Upper lobe of left lung (tissue), 4 donors: ENCODE data around the gene TCF12.

ENCODE experiments used
- CTCF ChIP-seq, 6 experiments: fragments of 450-650 bp in 4 of 6; fragments of 200-600 bp in 2 of 6; sonication (generic) in 2 of 6; IDR thresholded peaks; one replicate each; pipeline ENCODE4 v1.5.1; 2016 to 2019; ENCODE audit warnings: antibody characterized with exemption in 6 of 6
- POLR2A ChIP-seq, 4 donors: fragments of 450-650 bp; IDR thresholded peaks; one replicate each; pipeline ENCODE4 v1.5.1; 2016 to 2017; ENCODE audit warnings: antibody characterized with exemption in 4 of 4, mild to moderate bottlenecking in 2 of 4
- POLR2AphosphoS5 ChIP-seq, 2 donors: sonication (generic); formaldehyde crosslinking; IDR thresholded peaks; one replicate each; pipeline ENCODE4 v1.5.1; 2017; ENCODE audit warnings: antibody characterized with exemption in 2 of 2

- TF ChIP-seq CTCF (IDR thresholded peaks at IDR 0.05) (no peak), POLR2A (IDR thresholded peaks at IDR 0.05) (no peak), POLR2AphosphoS5 (IDR thresholded peaks at IDR 0.05) (no peak)
Measured at GRCh38 chr15:57288926-57289580, 370.6 kb downstream of the TCF12 start.
